GM19240 (cell line): Measurements from ENCODE around the gene SLC38A5.

Experiments
- DNase-seq: peaks from one replicate; pipeline ENCODE4 v3.0.0; 2011; ENCODE audit warnings: low spot score; ENCODE audit not compliant: insufficient read length

SLC38A5 gene

GRCh38 chrX:48491809-48492208 lies 21.7 kb upstream of the SLC38A5 start:
- DNase-seq = no peak

- no peak for DNase-seq
These were observed 20.6 kb upstream of the SLC38A5 start for GRCh38 chrX:48490661-48491060.

GRCh38 chrX:48489892-48490291 lies 19.8 kb upstream of the SLC38A5 start:
- DNase-seq = no peak

- no peak for DNase-seq
These were observed 19.2 kb upstream of the SLC38A5 start for GRCh38 chrX:48489296-48489695.

- DNase-seq = no peak
These were observed 18.0 kb upstream of the SLC38A5 start for GRCh38 chrX:48488034-48488433.

- DNase-seq = no peak
These were observed 17.3 kb upstream of the SLC38A5 start for GRCh38 chrX:48487362-48487798.

GRCh38 chrX:48482526-48482925 lies 12.5 kb upstream of the SLC38A5 start:
- no peak for DNase-seq

- no peak for DNase-seq
These were observed 10.5 kb upstream of the SLC38A5 start for GRCh38 chrX:48480583-48480982.

- no peak for DNase-seq
These were observed 10.1 kb upstream of the SLC38A5 start for GRCh38 chrX:48480142-48480541.

GRCh38 chrX:48478806-48479205 lies 8.7 kb upstream of the SLC38A5 start:
- DNase-seq = no peak

- no peak for DNase-seq
These were observed 8.1 kb upstream of the SLC38A5 start for GRCh38 chrX:48477960-48478755.

- no peak for DNase-seq
These were observed 6.9 kb upstream of the SLC38A5 start for GRCh38 chrX:48476919-48477318.

GRCh38 chrX:48475774-48476577 lies 5.9 kb upstream of the SLC38A5 start, which contains the start of gene FTSJ1:
Gene FTSJ1 (plus strand): TSS chrX:48476199. CDS start chrX:48478048, 1,849 bp downstream.
- peak; percentile 67 for DNase-seq

- DNase-seq = no peak
These were observed 5.2 kb upstream of the SLC38A5 start for GRCh38 chrX:48475296-48475695.

- DNase-seq = no peak
These were observed 4.5 kb upstream of the SLC38A5 start for GRCh38 chrX:48474581-48474980.

- no peak for DNase-seq
These were observed 4.1 kb upstream of the SLC38A5 start for GRCh38 chrX:48474127-48474526.

- DNase-seq = no peak
These were observed 3.6 kb upstream of the SLC38A5 start for GRCh38 chrX:48473704-48473990.

- no peak for DNase-seq
These were observed 3.0 kb upstream of the SLC38A5 start for GRCh38 chrX:48472851-48473703.

GRCh38 chrX:48472225-48472624 lies 2.2 kb upstream of the SLC38A5 start:
- DNase-seq = no peak

- no peak for DNase-seq
These were observed 1.4 kb upstream of the SLC38A5 start for GRCh38 chrX:48471504-48471903.

- DNase-seq = no peak
These were observed 716 bp upstream of the SLC38A5 start for GRCh38 chrX:48470833-48471118.
